ENCODE data around the gene TRRAP. TPM values are rescaled to one million over a fixed set of nuclear protein-coding genes. Genes with fewer than 3 reads are reported as not detected.

TRRAP gene
- total RNA-seq, 1 experiment from 2014 or later, result 55.4 TPM

GRCh38 chr7:98887038-98887437 is 8.7 kb downstream of the TRRAP start:
- TF ChIP-seq, protein P1, sequence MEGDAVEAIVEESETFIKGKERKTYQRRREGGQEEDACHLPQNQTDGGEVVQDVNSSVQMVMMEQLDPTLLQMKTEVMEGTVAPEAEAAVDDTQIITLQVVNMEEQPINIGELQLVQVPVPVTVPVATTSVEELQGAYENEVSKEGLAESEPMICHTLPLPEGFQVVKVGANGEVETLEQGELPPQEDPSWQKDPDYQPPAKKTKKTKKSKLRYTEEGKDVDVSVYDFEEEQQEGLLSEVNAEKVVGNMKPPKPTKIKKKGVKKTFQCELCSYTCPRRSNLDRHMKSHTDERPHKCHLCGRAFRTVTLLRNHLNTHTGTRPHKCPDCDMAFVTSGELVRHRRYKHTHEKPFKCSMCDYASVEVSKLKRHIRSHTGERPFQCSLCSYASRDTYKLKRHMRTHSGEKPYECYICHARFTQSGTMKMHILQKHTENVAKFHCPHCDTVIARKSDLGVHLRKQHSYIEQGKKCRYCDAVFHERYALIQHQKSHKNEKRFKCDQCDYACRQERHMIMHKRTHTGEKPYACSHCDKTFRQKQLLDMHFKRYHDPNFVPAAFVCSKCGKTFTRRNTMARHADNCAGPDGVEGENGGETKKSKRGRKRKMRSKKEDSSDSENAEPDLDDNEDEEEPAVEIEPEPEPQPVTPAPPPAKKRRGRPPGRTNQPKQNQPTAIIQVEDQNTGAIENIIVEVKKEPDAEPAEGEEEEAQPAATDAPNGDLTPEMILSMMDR (IDR thresholded peaks at IDR 0.05; ENCODE audit: insufficient read depth in 1 of 2, low read depth in 1 of 2, low read length in 1 of 2, severe bottlenecking in 1 of 2, unreplicated experiment in 1 of 2), result no peak
- no peak overlapping the region for H3K4me3 ChIP-seq (ENCODE audit: low read depth, low read length)
- no peaks in the 10 kb centered on the region for H3K27me3 Mint-ChIP-seq (ENCODE audit: insufficient read depth, unreplicated experiment)
- no peak overlapping the region for H3K27ac Mint-ChIP-seq (ENCODE audit: unreplicated experiment)
- peaks cover 64% of the 10 kb centered on the region for H3K36me3 Mint-ChIP-seq (ENCODE audit: insufficient read depth, unreplicated experiment)
- H3K36me3 ChIP-seq (ENCODE audit: control insufficient read depth, insufficient read depth, low read length), result peaks cover 2% of the 10 kb centered on the region
- no peak for DNase-seq
- H3K27me3 ChIP-seq (replicated peaks; ENCODE audit: control insufficient read depth, insufficient read depth, low read length), result no peaks in the 10 kb centered on the region
- ChIA-PET POLR2A (no interaction called here), CTCF (no interaction called here)
- H3K9me3 Mint-ChIP-seq (ENCODE audit: unreplicated experiment), result no peaks in the 10 kb centered on the region
- intact Hi-C loops (cut with micrococcal nuclease; ENCODE audit: unreplicated experiment), result no loop called here
- H3K9me3 ChIP-seq, result no peaks in the 10 kb centered on the region
- no TSS peak for BruUV-seq (replicated peaks)
- no peaks in the 10 kb centered on the region for H3K4me1 Mint-ChIP-seq (ENCODE audit: low read depth, unreplicated experiment)
- no peak overlapping the region for H3K4me3 Mint-ChIP-seq (ENCODE audit: unreplicated experiment)
- no peaks in the 10 kb centered on the region for H3K4me1 ChIP-seq

GRCh38 chr7:98892609-98893008 is 14.3 kb downstream of the TRRAP start:
- no TSS peak for BruUV-seq (replicated peaks)
- Mint-ChIP-seq H3K27me3 (ENCODE audit: insufficient read depth, unreplicated experiment) (no peaks in the 10 kb centered on the region), H3K4me3 (ENCODE audit: unreplicated experiment) (no peak overlapping the region), H3K36me3 (ENCODE audit: insufficient read depth, unreplicated experiment) (peaks cover 77% of the 10 kb centered on the region), H3K27ac (ENCODE audit: unreplicated experiment) (no peak overlapping the region), H3K4me1 (ENCODE audit: low read depth, unreplicated experiment) (no peaks in the 10 kb centered on the region), H3K9me3 (ENCODE audit: unreplicated experiment) (no peaks in the 10 kb centered on the region)
- peaks cover 1% of the 10 kb centered on the region for H3K36me3 ChIP-seq (ENCODE audit: control insufficient read depth, insufficient read depth, low read length)
- CTCF ChIA-PET, result no interaction called here
- DNase-seq, result no peak
- TF ChIP-seq, protein P1 (IDR thresholded peaks at IDR 0.05; ENCODE audit: insufficient read depth in 1 of 2, low read depth in 1 of 2, low read length in 1 of 2, severe bottlenecking in 1 of 2, unreplicated experiment in 1 of 2), result no peak
- no peaks in the 10 kb centered on the region for H3K27me3 ChIP-seq (replicated peaks; ENCODE audit: control insufficient read depth, insufficient read depth, low read length)
- H3K4me1 ChIP-seq, result 0 out of 2 replicates have a peak, but pooled peaks cover 3% of the 10 kb centered on the region
- intact Hi-C loops (cut with micrococcal nuclease; ENCODE audit: unreplicated experiment), result no loop called here
- POLR2A ChIA-PET, result no interaction called here
- no peaks in the 10 kb centered on the region for H3K9me3 ChIP-seq
- no peak overlapping the region for H3K4me3 ChIP-seq (ENCODE audit: low read depth, low read length)

DNA sequence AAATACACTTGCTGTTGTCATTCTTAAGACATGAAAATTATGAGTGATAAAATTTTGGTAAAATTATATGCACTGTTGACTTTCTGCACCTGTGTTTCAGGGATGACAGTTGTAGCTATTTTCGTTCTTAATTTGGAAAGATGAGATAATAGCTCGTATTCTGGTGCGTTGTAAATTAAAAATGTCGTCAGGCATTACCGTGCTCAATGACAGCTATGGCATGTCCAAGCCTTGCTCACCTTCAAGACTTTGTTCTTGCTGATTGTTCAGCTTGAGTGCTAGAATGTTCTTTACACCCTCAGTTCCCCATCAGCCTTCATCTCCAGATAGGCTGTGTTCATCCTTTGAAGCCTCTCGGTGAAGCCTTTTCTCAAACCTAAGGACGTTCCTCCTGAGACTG is 21.5 kb downstream of the TRRAP start:
- intact Hi-C loops (cut with micrococcal nuclease; ENCODE audit: unreplicated experiment), result no loop called here
- no peaks in the 10 kb centered on the region for H3K27me3 Mint-ChIP-seq (ENCODE audit: insufficient read depth, unreplicated experiment)

More for the DNA sequence above, 21.5 kb downstream of the TRRAP start:
- H3K27ac Mint-ChIP-seq (ENCODE audit: unreplicated experiment), result no peak overlapping the region
- no peaks in the 10 kb centered on the region for H3K9me3 Mint-ChIP-seq (ENCODE audit: unreplicated experiment)
- Histone ChIP-seq H3K27me3 (replicated peaks; ENCODE audit: control insufficient read depth, insufficient read depth, low read length) (no peaks in the 10 kb centered on the region), H3K4me3 (ENCODE audit: low read depth, low read length) (no peak overlapping the region), H3K9me3 (no peaks in the 10 kb centered on the region), H3K36me3 (ENCODE audit: control insufficient read depth, insufficient read depth, low read length) (peaks cover 10% of the 10 kb centered on the region), H3K4me1 (0 out of 2 replicates have a peak, but pooled peaks cover 3% of the 10 kb centered on the region)
- peaks cover 92% of the 10 kb centered on the region for H3K36me3 Mint-ChIP-seq (ENCODE audit: insufficient read depth, unreplicated experiment)
- ChIA-PET CTCF (no interaction called here), POLR2A (no interaction called here)
- no peaks in the 10 kb centered on the region for H3K4me1 Mint-ChIP-seq (ENCODE audit: low read depth, unreplicated experiment)
- DNase-seq, result no peak
- no peak overlapping the region for H3K4me3 Mint-ChIP-seq (ENCODE audit: unreplicated experiment)
- TF ChIP-seq, protein P1 (IDR thresholded peaks at IDR 0.05; ENCODE audit: insufficient read depth in 1 of 2, low read depth in 1 of 2, low read length in 1 of 2, severe bottlenecking in 1 of 2, unreplicated experiment in 1 of 2), result no peak
- BruUV-seq (replicated peaks), result no TSS peak
